Caco-2 (cell line): ENCODE measurements around the gene GRK5. TPM values are rescaled to one million over a fixed set of nuclear protein-coding genes. Genes with fewer than 3 reads are reported as not detected.

ENCODE experiments used
- BruUV-seq: library from RNA; stranded (reverse); fragments of 400-500 nt; replicated peaks from 2 replicates; lab custom pipeline; 2021; lab: Mats Ljungman, UMichigan
- CTCF ChIA-PET: fragments of 300-600 bp; sonication (Branson Sonifier 250); formaldehyde crosslinking; loops from one replicate; lab custom pipeline; 2022; ENCODE audit warnings: antibody characterized with exemption; lab: Charles Lee
- POLR2A ChIA-PET: fragments of 300-600 bp; sonication (Branson Sonifier 250); formaldehyde crosslinking; loops from one replicate; lab custom pipeline; 2022; ENCODE audit warnings: antibody characterized with exemption; lab: Charles Lee
- DNase-seq, 2 experiments: peaks; one replicate each; pipeline versions ENCODE4 v3.0.0 to v3.0.0-alpha.2; 2020 to 2022
- H3K27me3 ChIP-seq: replicated peaks from 2 replicates; pipeline ENCODE4 v1.6.0; 2011; ENCODE audit warnings: low read length; ENCODE audit not compliant: control insufficient read depth, insufficient read depth
- H3K36me3 ChIP-seq: 2 replicates; pipeline ENCODE4 v1.5.1; 2011; ENCODE audit warnings: low read length; ENCODE audit not compliant: control insufficient read depth, insufficient read depth
- H3K4me1 ChIP-seq: fragments of 250-450 bp; sonication (Bioruptor Pico); 2 replicates; pipeline ENCODE4 v1.5.1; 2020; ENCODE audit warnings: mild to moderate bottlenecking
- H3K4me3 ChIP-seq: 2 replicates; pipeline ENCODE4 v1.5.1; 2011; ENCODE audit warnings: low read depth, mild to moderate bottlenecking, control low read depth, low read length
- H3K9me3 ChIP-seq: fragments of 250-450 bp; sonication (Bioruptor Pico); 2 replicates; pipeline ENCODE4 v1.5.1; 2020; ENCODE audit warnings: mild to moderate bottlenecking, moderate library complexity
- H3K27ac Mint-ChIP-seq: one replicate; pipeline ENCODE4 v1.8.0; 2022; ENCODE audit warnings: mixed read lengths; ENCODE audit not compliant: unreplicated experiment
- H3K27me3 Mint-ChIP-seq: one replicate; pipeline ENCODE4 v1.8.0; 2022; ENCODE audit warnings: mixed read lengths; ENCODE audit not compliant: insufficient read depth, unreplicated experiment
- H3K36me3 Mint-ChIP-seq: one replicate; pipeline ENCODE4 v1.8.0; 2022; ENCODE audit warnings: mild to moderate bottlenecking, mixed read lengths; ENCODE audit not compliant: insufficient read depth, unreplicated experiment
- H3K4me1 Mint-ChIP-seq: one replicate; pipeline ENCODE4 v1.8.0; 2022; ENCODE audit warnings: low read depth, mixed read lengths; ENCODE audit not compliant: unreplicated experiment
- H3K4me3 Mint-ChIP-seq: one replicate; pipeline ENCODE4 v1.8.0; 2022; ENCODE audit warnings: mild to moderate bottlenecking, moderate library complexity, mixed read lengths; ENCODE audit not compliant: unreplicated experiment
- H3K9me3 Mint-ChIP-seq: one replicate; pipeline ENCODE4 v1.8.0; 2022; ENCODE audit warnings: mixed read lengths; ENCODE audit not compliant: unreplicated experiment
- CTCF ChIP-seq, 2 experiments: fragments of 200-600 bp in 1 of 2; IDR thresholded peaks; 1 replicate in 1 of 2; 2 replicates in 1 of 2; pipeline versions ENCODE4 v1.5.1 to v1.8.0; 2011 to 2022; ENCODE audit warnings: antibody characterized with exemption in 1 of 2, control low read depth in 1 of 2, inconsistent platforms in 1 of 2, low read depth in 1 of 2, low read length in 1 of 2, mild to moderate bottlenecking in 1 of 2, moderate library complexity in 1 of 2; ENCODE audit not compliant: insufficient read depth in 1 of 2, severe bottlenecking in 1 of 2, unreplicated experiment in 1 of 2
- intact Hi-C: fragments of 100-400 bp; cut with micrococcal nuclease; formaldehyde crosslinking; loops from one replicate; pipeline ENCODE4 v1.10.0; 2022; ENCODE audit not compliant: unreplicated experiment
- total RNA-seq: library from RNA; stranded (reverse); gene quantifications from 2 replicates; pipeline ENCODE4 v1.2.3, GENCODE V29; 2022

Gene GRK5
- total RNA-seq, 1 experiment from 2014 or later: 7.7 TPM

GRCh38 chr10:119190954-119191785, 16.2 kb upstream of the GRK5 start:
- Histone ChIP-seq H3K27me3 (no peaks in the 10 kb centered on the region), H3K4me1 (peaks cover 16% of the 10 kb centered on the region; the same call in 1 of the 2 replicates), H3K4me3 (no peak overlapping the region), H3K9me3 (no peaks in the 10 kb centered on the region), H3K36me3 (no peaks in the 10 kb centered on the region)
- POLR2A ChIA-PET: interaction anchor here (0.6 kb wide), 1 partner anchor 460 kb away, joined by 3 read pairs; the partner anchor contains the start of gene BAG3
- Mint-ChIP-seq H3K27me3 (no peaks in the 10 kb centered on the region), H3K4me1 (peaks cover 22% of the 10 kb centered on the region), H3K27ac (peak overlapping the region; percentile 55), H3K4me3 (no peak overlapping the region), H3K9me3 (no peaks in the 10 kb centered on the region), H3K36me3 (peaks cover 8% of the 10 kb centered on the region)
- no peak for TF ChIP-seq CTCF (IDR thresholded peaks at IDR 0.05; ENCODE audit: insufficient read depth in 1 of 2, low read depth in 1 of 2, low read length in 1 of 2, severe bottlenecking in 1 of 2, unreplicated experiment in 1 of 2)
- intact Hi-C loops: no loop called here
- CTCF ChIA-PET: interaction anchor here (2.0 kb wide), 1 partner anchor 8 kb away, joined by 13 read pairs; no protein-coding TSS in a partner anchor
- no peak for DNase-seq
- BruUV-seq: no TSS peak

DNA sequence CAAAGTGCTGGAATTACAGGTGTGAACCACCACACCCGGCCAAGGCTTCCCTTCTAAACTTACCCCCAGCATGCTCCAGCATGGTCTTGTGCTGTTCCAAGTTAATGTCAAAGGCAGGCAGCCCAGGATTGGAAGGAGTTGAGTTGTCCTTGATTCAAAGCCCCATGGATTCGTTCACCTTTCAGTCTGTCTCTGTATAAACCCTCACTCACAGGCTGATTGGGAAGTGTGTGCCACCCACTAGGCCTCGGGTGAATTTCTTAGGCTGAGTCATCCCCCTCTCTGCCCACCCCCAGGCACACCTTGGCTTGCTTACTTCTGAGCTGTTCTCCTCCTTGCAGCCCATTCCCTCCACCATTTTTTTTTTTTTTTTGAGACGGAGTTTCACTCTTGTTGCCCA, 15.5 kb upstream of the GRK5 start:
- POLR2A ChIA-PET: interaction anchor here (0.6 kb wide), 1 partner anchor 459 kb away, joined by 3 read pairs; the partner anchor contains the start of gene BAG3
- peaks cover 16% of the 10 kb centered on the region; the same call in 1 of the 2 replicates for H3K4me1 ChIP-seq
- H3K36me3 ChIP-seq: no peaks in the 10 kb centered on the region
- BruUV-seq: no TSS peak
- H3K4me3 Mint-ChIP-seq: no peak overlapping the region
- CTCF ChIA-PET: no interaction called here
- no peak for TF ChIP-seq CTCF (IDR thresholded peaks at IDR 0.05; ENCODE audit: insufficient read depth in 1 of 2, low read depth in 1 of 2, low read length in 1 of 2, severe bottlenecking in 1 of 2, unreplicated experiment in 1 of 2)
- no peak overlapping the region for H3K4me3 ChIP-seq
- H3K9me3 ChIP-seq: no peaks in the 10 kb centered on the region
- H3K27me3 Mint-ChIP-seq: no peaks in the 10 kb centered on the region
- H3K9me3 Mint-ChIP-seq: no peaks in the 10 kb centered on the region
- DNase-seq: no peak
- no peak overlapping the region for H3K27ac Mint-ChIP-seq
- peaks cover 8% of the 10 kb centered on the region for H3K36me3 Mint-ChIP-seq
- intact Hi-C loops: no loop called here
- no peaks in the 10 kb centered on the region for H3K27me3 ChIP-seq
- peaks cover 22% of the 10 kb centered on the region for H3K4me1 Mint-ChIP-seq

GRCh38 chr10:119197921-119198320, 9.4 kb upstream of the GRK5 start:
- no peak for DNase-seq
- no TSS peak for BruUV-seq
- H3K4me3 Mint-ChIP-seq: no peak overlapping the region

More at GRCh38 chr10:119197921-119198320, 9.4 kb upstream of the GRK5 start:
- CTCF ChIA-PET: interaction anchor here (0.5 to 3.8 kb wide), 4 partner anchors 9 to 321 kb away, joined by 3 to 95 read pairs (median 4); no protein-coding TSS in a partner anchor
- Mint-ChIP-seq H3K27me3 (no peaks in the 10 kb centered on the region), H3K27ac (no peak overlapping the region), H3K4me1 (peaks cover 7% of the 10 kb centered on the region), H3K36me3 (no peaks in the 10 kb centered on the region), H3K9me3 (no peaks in the 10 kb centered on the region)
- POLR2A ChIA-PET: no interaction called here
- no peak for TF ChIP-seq CTCF (IDR thresholded peaks at IDR 0.05; ENCODE audit: insufficient read depth in 1 of 2, low read depth in 1 of 2, low read length in 1 of 2, severe bottlenecking in 1 of 2, unreplicated experiment in 1 of 2)
- H3K9me3 ChIP-seq: no peaks in the 10 kb centered on the region
- H3K27me3 ChIP-seq: no peaks in the 10 kb centered on the region
- intact Hi-C loops: loop anchor here (2.0 kb wide), 2 partner anchors 59 to 291 kb away; no protein-coding TSS in a partner anchor
- peaks cover 6% of the 10 kb centered on the region; the same call in 1 of the 2 replicates for H3K4me1 ChIP-seq
- H3K36me3 ChIP-seq: no peaks in the 10 kb centered on the region; the same call in 1 of the 2 replicates
- H3K4me3 ChIP-seq: no peak overlapping the region
